K562 (cell line): ENCODE data around the gene CDC25B. TPM values are rescaled to one million over a fixed set of nuclear protein-coding genes. Genes with fewer than 3 reads are reported as not detected.

Source experiments
- ATAC-seq: fragments of 200-7000 bp; cut with Tn5 transposase; 3 replicates; pipeline ENCODE4 v1.9.1; 2020; ENCODE audit warnings: moderate library complexity
- BruUV-seq: library from RNA; stranded (reverse); fragments of 400-500 nt; replicated peaks from 2 replicates; lab custom pipeline; 2021; lab: Mats Ljungman, UMichigan
- CTCF ChIA-PET: fragments of 300-600 bp; formaldehyde crosslinking; extraction: SDS; loops from one replicate; lab custom pipeline; 2021; ENCODE audit warnings: low intra/inter-chr PET ratio; lab: Yijun Ruan, JAX
- POLR2A ChIA-PET: fragments of 300-600, 350-650 bp; sonication (Branson Sonifier 250); formaldehyde crosslinking; extraction: SDS; loops from one replicate; lab custom pipeline; 2021; ENCODE audit warnings: antibody characterized with exemption, inconsistent platforms; lab: Yijun Ruan, JAX
- DNase-seq, 4 experiments: peaks; one replicate each; pipeline versions ENCODE4 v3.0.0 to v3.0.0-alpha.2; 2011 to 2018; ENCODE audit warnings: low spot score in 3 of 4, mixed read lengths in 3 of 4; ENCODE audit errors: extremely low read depth in 1 of 4
- FAIRE-seq: peaks from 2 replicates; lab custom pipeline; 2011; peaks lifted over from hg19 to GRCh38; lab: Jason Lieb, UNC
- H2AFZ ChIP-seq: 2 replicates; pipeline ENCODE4 v1.6.0; 2011; ENCODE audit warnings: low read depth, low read length, control low read depth, inconsistent platforms
- H3K27ac ChIP-seq: fragments of 200-600 bp; 3 replicates; pipeline ENCODE4 v1.8.0; 2011; ENCODE audit warnings: low read depth, mild to moderate bottlenecking, control low read depth, inconsistent platforms, low read length, moderate library complexity, mixed read lengths; ENCODE audit errors: extremely low read depth
- H3K27me3 ChIP-seq, 2 experiments: fragments of 300-600 bp in 1 of 2; 2 replicates in 1 of 2; 3 replicates in 1 of 2; pipeline versions ENCODE4 v1.6.0 to v1.8.0; 2011; ENCODE audit warnings: inconsistent platforms in 2 of 2, low read length in 2 of 2, mild to moderate bottlenecking in 1 of 2, mixed read lengths in 1 of 2, moderate library complexity in 1 of 2; ENCODE audit not compliant: control insufficient read depth in 2 of 2, insufficient read depth in 2 of 2
- H3K36me3 ChIP-seq: fragments of 300-600 bp; 3 replicates; pipeline ENCODE4 v1.8.0; 2011; ENCODE audit warnings: mild to moderate bottlenecking, low read length, inconsistent platforms; ENCODE audit not compliant: control insufficient read depth, insufficient read depth
- H3K4me1 ChIP-seq, 2 experiments: fragments of 200-600 bp in 1 of 2; replicated peaks in 1 of 2; 2 replicates in 1 of 2; 3 replicates in 1 of 2; pipeline versions ENCODE4 v1.5.1 to v1.8.0; 2011; ENCODE audit warnings: inconsistent platforms in 2 of 2, low read length in 2 of 2, mild to moderate bottlenecking in 1 of 2, mixed read lengths in 1 of 2, moderate library complexity in 1 of 2; ENCODE audit not compliant: control insufficient read depth in 2 of 2, insufficient read depth in 2 of 2
- H3K4me2 ChIP-seq: 2 replicates; pipeline ENCODE4 v1.6.1; 2011; ENCODE audit warnings: low read length, control low read depth, inconsistent platforms, mixed read lengths; ENCODE audit not compliant: insufficient read depth
- H3K4me3 ChIP-seq: fragments of 200-600 bp; sonication (generic), shearing (Covaris generic); 2 replicates; pipeline ENCODE4 v1.5.1; 2016; ENCODE audit warnings: control low read depth, inconsistent platforms
- H3K79me2 ChIP-seq: fragments of 200-600 bp; 3 replicates; pipeline ENCODE4 v1.8.0; 2011; ENCODE audit warnings: low read length, inconsistent platforms; ENCODE audit not compliant: control insufficient read depth, insufficient read depth
- H3K9ac ChIP-seq, 2 experiments: 2 replicates each; pipeline versions ENCODE4 v1.6.0 to v1.6.1; 2011; ENCODE audit warnings: low read depth in 2 of 2, low read length in 2 of 2, control low read depth in 1 of 2, inconsistent platforms in 1 of 2, mild to moderate bottlenecking in 1 of 2, mixed read lengths in 1 of 2; ENCODE audit not compliant: insufficient read depth in 1 of 2
- H3K9me1 ChIP-seq: one replicate; pipeline ENCODE4 v1.6.0; 2011; ENCODE audit warnings: inconsistent platforms, mild to moderate bottlenecking, low read length, moderate library complexity; ENCODE audit not compliant: control insufficient read depth, insufficient read depth
- H3K9me3 ChIP-seq: replicated peaks from 2 replicates; pipeline ENCODE4 v1.5.1; 2011; ENCODE audit warnings: low read depth, low read length, inconsistent platforms; ENCODE audit not compliant: control insufficient read depth, insufficient read depth
- H4K20me1 ChIP-seq: replicated peaks from 2 replicates; pipeline ENCODE4 v1.6.1; 2011; ENCODE audit warnings: low read length, inconsistent platforms, mixed read lengths; ENCODE audit not compliant: control insufficient read depth, insufficient read depth
- ETV6 ChIP-seq, 3 experiments: fragments of 150-350 bp in 1 of 3; sonication (generic) in 1 of 3; formaldehyde crosslinking in 1 of 3; IDR thresholded peaks; 2 replicates each; pipeline versions ENCODE4 v1.6.1 to v1.8.0; 2014 to 2022; ENCODE audit warnings: borderline replicate concordance in 2 of 3, low read depth in 2 of 3, antibody characterized with exemption in 1 of 3, low read length in 1 of 3, mild to moderate bottlenecking in 1 of 3, missing genetic modification reagents in 1 of 3
- HNRNPL ChIP-seq: fragments of 200-400 bp; formaldehyde crosslinking; IDR thresholded peaks from 2 replicates; pipeline ENCODE4 v1.6.1; 2017; ENCODE audit warnings: low read depth, mild to moderate bottlenecking, low read length
- STAG1 ChIP-seq: sonication (generic); formaldehyde crosslinking; IDR thresholded peaks from 2 replicates; pipeline ENCODE4 v1.5.0; 2020; ENCODE audit warnings: missing genetic modification reagents, borderline replicate concordance
- TEAD1 ChIP-seq, 2 experiments: fragments of 450-650 bp in 1 of 2; sonication (generic) in 1 of 2; formaldehyde crosslinking; IDR thresholded peaks; 2 replicates each; pipeline versions ENCODE4 v1.4.0 to v1.8.0; 2020 to 2022; ENCODE audit warnings: mild to moderate bottlenecking in 2 of 2, missing genetic modification reagents in 1 of 2
- ZNF263 ChIP-seq: sonication (generic); formaldehyde crosslinking; IDR thresholded peaks from 2 replicates; pipeline ENCODE4 v1.8.0; 2022; ENCODE audit warnings: mild to moderate bottlenecking, missing genetic modification reagents, borderline replicate concordance
- ZNF551 ChIP-seq: fragments of 250-450 bp; sonication (Bioruptor Pico); IDR thresholded peaks from 2 replicates; pipeline ENCODE4 v1.5.0; 2021; ENCODE audit warnings: mild to moderate bottlenecking, moderate library complexity
- WGBS: fragments of 100-300 bp; shearing (Covaris generic); methylation state at CpG from one replicate; pipeline ENCODE4 v1.1.6; 2016; ENCODE audit warnings: low coverage, mixed read lengths; ENCODE audit not compliant: insufficient coverage; ENCODE audit errors: missing lambda C conversion rate; 5-methylcytosine and 5-hydroxymethylcytosine counted together
- in situ Hi-C: fragments of 300-500 bp; cut with MboI; formaldehyde crosslinking; loops from 4 replicates; pipeline ENCODE4 v1.15.0; 2018; ENCODE audit warnings: inconsistent platforms, mixed read lengths
- intact Hi-C: fragments of 100-400 bp; cut with micrococcal nuclease; formaldehyde crosslinking; loops from 2 replicates; pipeline ENCODE4 v1.14.2; 2022
- polyA plus RNA-seq, 8 experiments: library from polyadenylated mRNA; depleted of rRNA in 4 of 8; stranded (reverse) in 5 of 8; unstranded in 3 of 8; fragments of >200 nt; fragmentation: Nextera tagmentation in 2 of 8; fragmentation: Illumina TruSeq in 1 of 8; extraction: Ambion mirVana in 2 of 8; extraction: Trizol in 1 of 8; gene quantifications; 2 replicates each; pipeline versions ENCODE4 v1.2.1 to v1.2.3, GENCODE V29; 2011 to 2014; ENCODE audit warnings: inconsistent platforms in 1 of 8, missing spikeins in 1 of 8
- total RNA-seq, 7 experiments: library from RNA; depleted of rRNA in 6 of 7; stranded (reverse); fragments of >200 nt in 6 of 7; fragmentation: Illumina TruSeq in 2 of 7; extraction: Trizol in 2 of 7; gene quantifications; 2 replicates each; pipeline versions ENCODE4 v1.2.1 to v1.2.3, GENCODE V29; 2011 to 2021; ENCODE audit warnings: low replicate concordance in 1 of 7
- TF ChIP-seq, protein P1 (sequence below): sonication (generic); formaldehyde crosslinking; IDR thresholded peaks from 2 replicates; pipeline ENCODE4 v1.9.0; 2022; ENCODE audit warnings: mild to moderate bottlenecking, missing genetic modification reagents
- TF ChIP-seq, protein P2 (sequence below): fragments of 250-450 bp; sonication (Bioruptor Pico); IDR thresholded peaks from 2 replicates; pipeline ENCODE4 v1.4.0; 2020
- TF ChIP-seq, protein P3 (sequence below): sonication (generic); formaldehyde crosslinking; IDR thresholded peaks from 2 replicates; pipeline ENCODE4 v1.8.1; 2023; ENCODE audit warnings: mild to moderate bottlenecking, missing genetic modification reagents

CDC25B gene
- total and polyA plus RNA-seq, 9 of the 15 experiments (the other 6 are each of a cell fraction or from before 2014, with no cell fraction given): 2.3 to 35.7 (median 9.5) TPM

DNA sequence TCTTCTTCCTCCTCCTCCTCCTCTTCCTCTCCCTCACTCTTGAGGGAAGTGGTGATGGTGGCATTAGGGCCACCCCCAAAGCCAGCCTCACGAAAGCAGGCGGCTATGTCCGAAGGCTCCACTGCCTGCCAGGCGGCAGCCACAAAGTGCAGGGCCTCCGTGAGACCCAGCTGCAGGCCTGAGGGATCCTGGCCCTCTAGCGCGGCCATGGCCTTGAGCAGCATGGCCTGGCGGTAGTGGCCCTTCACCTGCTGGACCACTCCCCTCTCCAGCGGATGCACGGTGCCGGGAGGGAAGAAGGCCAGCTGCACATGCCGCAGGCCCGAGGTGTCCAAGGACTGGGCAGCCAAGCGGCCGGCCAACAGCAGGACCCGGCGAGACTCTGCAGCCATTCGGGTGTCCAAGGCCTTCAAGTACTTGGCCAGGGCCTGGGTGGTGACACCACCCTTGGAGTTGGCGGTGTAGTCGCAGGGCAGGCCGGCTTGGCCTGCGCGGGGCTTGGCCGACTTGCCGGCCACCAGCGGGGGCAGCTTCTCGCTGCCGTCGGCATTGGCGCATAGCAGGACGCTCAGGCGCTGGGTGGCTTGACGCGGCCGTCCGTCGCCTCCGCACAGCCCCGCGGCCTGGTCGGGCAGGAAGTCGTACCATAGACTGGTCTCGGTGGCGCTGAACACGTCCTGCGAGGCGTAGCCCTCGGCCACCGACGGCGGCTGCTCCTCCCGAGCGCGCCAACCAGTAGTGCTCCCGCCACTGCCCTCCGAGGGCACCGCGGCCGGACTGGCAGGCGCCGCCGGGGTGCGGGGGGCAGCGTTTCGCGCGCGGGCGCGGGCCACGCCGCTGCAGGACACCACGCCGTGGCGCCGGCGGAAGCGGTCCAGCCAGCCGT lies 10.6 kb upstream of the CDC25B start:
- BruUV-seq: no TSS peak
- Histone ChIP-seq H3K79me2 (peaks cover 31% of the 10 kb centered on the region), H3K4me3 (peak overlapping the region; percentile 58), H3K27me3 (no peaks in the 10 kb centered on the region), H4K20me1 (peaks cover 6% of the 10 kb centered on the region), H3K36me3 (peaks cover 21% of the 10 kb centered on the region; the same call in 1 of the 3 replicates), H3K27ac (peak overlapping the region; percentile 72), H3K4me2 (peak overlapping the region; percentile 86), H3K9ac (peak overlapping the region; percentile 60 to 93), H3K4me1 (peaks cover 8 to 34% of the 10 kb centered on the region in 2 experiments; a peak in 3 of 5 replicates), H3K9me1 (no peaks in the 10 kb centered on the region), H2AFZ (peak overlapping the region; percentile 38; the same call in 1 of the 2 replicates), H3K9me3 (no peaks in the 10 kb centered on the region)
- in situ Hi-C loops: no loop called here
- ATAC-seq: peak; percentile 35
- intact Hi-C loops: loop anchor here (2.0 to 10.0 kb wide), 4 partner anchors 35 to 409 kb away; partner anchors contain the start of genes AP5S1 and MAVS
- ChIA-PET POLR2A (interaction anchor here (0.5 to 1.5 kb wide), 5 partner anchors 10 to 84 kb away, joined by 3 to 4 read pairs (median 3); partner anchors contain the start of gene AP5S1), CTCF (interaction anchor here (3.4 kb wide), 1 partner anchor 35 kb away, joined by 12 read pairs; the partner anchor contains the start of gene AP5S1)
- DNase-seq: peak in 3 of 4 experiments; percentile 24 to 45 (median 35)
- FAIRE-seq: no peak
- 4% methylated on average over 44 of the region's 79 CpGs for WGBS
- TF ChIP-seq, protein P1, sequence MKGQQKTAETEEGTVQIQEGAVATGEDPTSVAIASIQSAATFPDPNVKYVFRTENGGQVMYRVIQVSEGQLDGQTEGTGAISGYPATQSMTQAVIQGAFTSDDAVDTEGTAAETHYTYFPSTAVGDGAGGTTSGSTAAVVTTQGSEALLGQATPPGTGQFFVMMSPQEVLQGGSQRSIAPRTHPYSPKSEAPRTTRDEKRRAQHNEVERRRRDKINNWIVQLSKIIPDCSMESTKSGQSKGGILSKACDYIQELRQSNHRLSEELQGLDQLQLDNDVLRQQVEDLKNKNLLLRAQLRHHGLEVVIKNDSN: peak; percentile 37; the same call in 1 of the 2 replicates
- TF ChIP-seq, protein P2, sequence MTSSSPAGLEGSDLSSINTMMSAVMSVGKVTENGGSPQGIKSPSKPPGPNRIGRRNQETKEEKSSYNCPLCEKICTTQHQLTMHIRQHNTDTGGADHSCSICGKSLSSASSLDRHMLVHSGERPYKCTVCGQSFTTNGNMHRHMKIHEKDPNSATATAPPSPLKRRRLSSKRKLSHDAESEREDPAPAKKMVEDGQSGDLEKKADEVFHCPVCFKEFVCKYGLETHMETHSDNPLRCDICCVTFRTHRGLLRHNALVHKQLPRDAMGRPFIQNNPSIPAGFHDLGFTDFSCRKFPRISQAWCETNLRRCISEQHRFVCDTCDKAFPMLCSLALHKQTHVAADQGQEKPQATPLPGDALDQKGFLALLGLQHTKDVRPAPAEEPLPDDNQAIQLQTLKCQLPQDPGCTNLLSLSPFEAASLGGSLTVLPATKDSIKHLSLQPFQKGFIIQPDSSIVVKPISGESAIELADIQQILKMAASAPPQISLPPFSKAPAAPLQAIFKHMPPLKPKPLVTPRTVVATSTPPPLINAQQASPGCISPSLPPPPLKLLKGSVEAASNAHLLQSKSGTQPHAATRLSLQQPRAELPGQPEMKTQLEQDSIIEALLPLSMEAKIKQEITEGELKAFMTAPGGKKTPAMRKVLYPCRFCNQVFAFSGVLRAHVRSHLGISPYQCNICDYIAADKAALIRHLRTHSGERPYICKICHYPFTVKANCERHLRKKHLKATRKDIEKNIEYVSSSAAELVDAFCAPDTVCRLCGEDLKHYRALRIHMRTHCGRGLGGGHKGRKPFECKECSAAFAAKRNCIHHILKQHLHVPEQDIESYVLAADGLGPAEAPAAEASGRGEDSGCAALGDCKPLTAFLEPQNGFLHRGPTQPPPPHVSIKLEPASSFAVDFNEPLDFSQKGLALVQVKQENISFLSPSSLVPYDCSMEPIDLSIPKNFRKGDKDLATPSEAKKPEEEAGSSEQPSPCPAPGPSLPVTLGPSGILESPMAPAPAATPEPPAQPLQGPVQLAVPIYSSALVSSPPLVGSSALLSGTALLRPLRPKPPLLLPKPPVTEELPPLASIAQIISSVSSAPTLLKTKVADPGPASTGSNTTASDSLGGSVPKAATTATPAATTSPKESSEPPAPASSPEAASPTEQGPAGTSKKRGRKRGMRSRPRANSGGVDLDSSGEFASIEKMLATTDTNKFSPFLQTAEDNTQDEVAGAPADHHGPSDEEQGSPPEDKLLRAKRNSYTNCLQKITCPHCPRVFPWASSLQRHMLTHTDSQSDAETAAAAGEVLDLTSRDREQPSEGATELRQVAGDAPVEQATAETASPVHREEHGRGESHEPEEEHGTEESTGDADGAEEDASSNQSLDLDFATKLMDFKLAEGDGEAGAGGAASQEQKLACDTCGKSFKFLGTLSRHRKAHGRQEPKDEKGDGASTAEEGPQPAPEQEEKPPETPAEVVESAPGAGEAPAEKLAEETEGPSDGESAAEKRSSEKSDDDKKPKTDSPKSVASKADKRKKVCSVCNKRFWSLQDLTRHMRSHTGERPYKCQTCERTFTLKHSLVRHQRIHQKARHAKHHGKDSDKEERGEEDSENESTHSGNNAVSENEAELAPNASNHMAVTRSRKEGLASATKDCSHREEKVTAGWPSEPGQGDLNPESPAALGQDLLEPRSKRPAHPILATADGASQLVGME (CRISPR knock-in tag): no peak
- TF ChIP-seq ETV6 (IDR thresholded peaks at IDR 0.05; ENCODE audit: borderline replicate concordance in 1 of 2, low read depth in 2 of 2, low read length in 1 of 2): no peak
- no peak for TF ChIP-seq ETV6 (CRISPR knock-in tag; IDR thresholded peaks at IDR 0.05; ENCODE audit: borderline replicate concordance)
- TF ChIP-seq, protein P3, sequence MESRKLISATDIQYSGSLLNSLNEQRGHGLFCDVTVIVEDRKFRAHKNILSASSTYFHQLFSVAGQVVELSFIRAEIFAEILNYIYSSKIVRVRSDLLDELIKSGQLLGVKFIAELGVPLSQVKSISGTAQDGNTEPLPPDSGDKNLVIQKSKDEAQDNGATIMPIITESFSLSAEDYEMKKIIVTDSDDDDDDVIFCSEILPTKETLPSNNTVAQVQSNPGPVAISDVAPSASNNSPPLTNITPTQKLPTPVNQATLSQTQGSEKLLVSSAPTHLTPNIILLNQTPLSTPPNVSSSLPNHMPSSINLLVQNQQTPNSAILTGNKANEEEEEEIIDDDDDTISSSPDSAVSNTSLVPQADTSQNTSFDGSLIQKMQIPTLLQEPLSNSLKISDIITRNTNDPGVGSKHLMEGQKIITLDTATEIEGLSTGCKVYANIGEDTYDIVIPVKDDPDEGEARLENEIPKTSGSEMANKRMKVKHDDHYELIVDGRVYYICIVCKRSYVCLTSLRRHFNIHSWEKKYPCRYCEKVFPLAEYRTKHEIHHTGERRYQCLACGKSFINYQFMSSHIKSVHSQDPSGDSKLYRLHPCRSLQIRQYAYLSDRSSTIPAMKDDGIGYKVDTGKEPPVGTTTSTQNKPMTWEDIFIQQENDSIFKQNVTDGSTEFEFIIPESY (CRISPR knock-in tag): 0 out of 2 replicates have a peak, but pooled peaks have one; percentile 8
- TF ChIP-seq ZNF551 (CRISPR knock-in tag): no peak
- peak; percentile 52; the same call in 1 of the 2 replicates for TF ChIP-seq HNRNPL
- peak; percentile 92 for TF ChIP-seq ZNF263 (CRISPR knock-in tag)
- TF ChIP-seq TEAD1 (CRISPR knock-in tag; IDR thresholded peaks at IDR 0.05): peak in 1 of 2 experiments; percentile 82; a peak in 2 of 4 replicates
- TF ChIP-seq STAG1: 0 out of 2 replicates have a peak, but pooled peaks have one; percentile 9
